GM12878 (cell line): ENCODE measurements around the gene METAP1D.

Source experiments
- JUNB ChIP-seq: IDR thresholded peaks from 2 replicates; pipeline ENCODE4 v1.6.1; 2016; ENCODE audit warnings: antibody characterized with exemption, mild to moderate bottlenecking
- PAX5 ChIP-seq: IDR thresholded peaks from 2 replicates; pipeline ENCODE4 v1.6.1; 2011; ENCODE audit warnings: low read depth, low read length, borderline replicate concordance
- ZZZ3 ChIP-seq: IDR thresholded peaks from 2 replicates; pipeline ENCODE4 v1.6.1; 2011; ENCODE audit warnings: low read depth; ENCODE audit not compliant: control insufficient read depth, insufficient read length
- TF ChIP-seq, protein P1 (sequence below): fragments of 450-650 bp; formaldehyde crosslinking; IDR thresholded peaks from 2 replicates; pipeline ENCODE4 v1.4.0; 2022; ENCODE audit warnings: mild to moderate bottlenecking, moderate library complexity

DNA sequence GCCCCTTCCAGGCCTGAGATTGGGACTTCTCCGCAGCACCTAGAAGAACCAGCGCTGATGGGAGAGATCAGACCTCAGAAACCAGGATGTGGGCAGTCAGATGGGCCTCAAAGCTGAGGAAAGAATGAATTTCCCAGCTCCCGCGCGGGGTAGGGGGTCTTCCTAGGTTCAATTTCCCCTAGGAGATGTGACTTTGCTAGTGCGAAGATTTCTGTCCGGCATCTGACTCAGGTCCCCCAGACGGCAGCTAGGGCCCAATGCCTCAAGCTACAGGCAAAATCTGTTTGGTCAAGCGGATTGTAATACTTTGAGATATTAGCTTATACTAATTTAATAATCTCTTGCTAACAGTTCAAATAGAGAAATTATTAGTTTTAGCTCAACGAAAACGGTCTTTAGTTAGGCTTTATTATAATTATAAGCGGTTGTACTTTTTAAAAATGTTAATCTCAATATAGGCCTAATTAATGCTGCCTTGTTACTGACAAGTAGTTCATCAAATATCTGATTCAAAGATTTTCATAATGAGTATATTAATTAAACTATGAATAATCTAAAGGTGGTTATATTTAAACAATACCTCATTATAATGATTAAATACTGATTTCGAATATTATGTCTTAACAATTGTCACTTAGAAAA lies 91.4 kb downstream of the METAP1D start:
- TF ChIP-seq ZZZ3: no peak
- TF ChIP-seq PAX5: no peak
- TF ChIP-seq JUNB: no peak
- TF ChIP-seq, protein P1, sequence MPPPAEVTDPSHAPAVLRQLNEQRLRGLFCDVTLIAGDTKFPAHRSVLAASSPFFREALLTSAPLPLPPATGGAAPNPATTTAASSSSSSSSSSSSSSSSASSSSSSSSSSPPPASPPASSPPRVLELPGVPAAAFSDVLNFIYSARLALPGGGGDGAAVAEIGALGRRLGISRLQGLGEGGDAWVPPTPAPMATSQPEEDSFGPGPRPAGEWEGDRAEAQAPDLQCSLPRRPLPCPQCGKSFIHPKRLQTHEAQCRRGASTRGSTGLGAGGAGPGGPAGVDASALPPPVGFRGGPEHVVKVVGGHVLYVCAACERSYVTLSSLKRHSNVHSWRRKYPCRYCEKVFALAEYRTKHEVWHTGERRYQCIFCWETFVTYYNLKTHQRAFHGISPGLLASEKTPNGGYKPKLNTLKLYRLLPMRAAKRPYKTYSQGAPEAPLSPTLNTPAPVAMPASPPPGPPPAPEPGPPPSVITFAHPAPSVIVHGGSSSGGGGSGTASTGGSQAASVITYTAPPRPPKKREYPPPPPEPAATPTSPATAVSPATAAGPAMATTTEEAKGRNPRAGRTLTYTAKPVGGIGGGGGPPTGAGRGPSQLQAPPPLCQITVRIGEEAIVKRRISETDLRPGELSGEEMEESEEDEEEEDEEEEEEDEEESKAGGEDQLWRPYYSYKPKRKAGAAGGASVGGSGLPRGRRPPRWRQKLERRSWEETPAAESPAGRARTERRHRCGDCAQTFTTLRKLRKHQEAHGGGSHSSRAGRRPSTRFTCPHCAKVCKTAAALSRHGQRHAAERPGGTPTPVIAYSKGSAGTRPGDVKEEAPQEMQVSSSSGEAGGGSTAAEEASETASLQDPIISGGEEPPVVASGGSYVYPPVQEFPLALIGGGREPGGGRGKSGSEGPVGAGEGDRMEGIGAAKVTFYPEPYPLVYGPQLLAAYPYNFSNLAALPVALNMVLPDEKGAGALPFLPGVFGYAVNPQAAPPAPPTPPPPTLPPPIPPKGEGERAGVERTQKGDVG: no peak
